ENCODE results near the gene AGR3.
"Not testable (repeated sequence)": the region's sequence is repeated elsewhere in the genome, so short reads cannot be mapped to it uniquely, and the experiment has no call there.

AGR3 gene

DNA sequence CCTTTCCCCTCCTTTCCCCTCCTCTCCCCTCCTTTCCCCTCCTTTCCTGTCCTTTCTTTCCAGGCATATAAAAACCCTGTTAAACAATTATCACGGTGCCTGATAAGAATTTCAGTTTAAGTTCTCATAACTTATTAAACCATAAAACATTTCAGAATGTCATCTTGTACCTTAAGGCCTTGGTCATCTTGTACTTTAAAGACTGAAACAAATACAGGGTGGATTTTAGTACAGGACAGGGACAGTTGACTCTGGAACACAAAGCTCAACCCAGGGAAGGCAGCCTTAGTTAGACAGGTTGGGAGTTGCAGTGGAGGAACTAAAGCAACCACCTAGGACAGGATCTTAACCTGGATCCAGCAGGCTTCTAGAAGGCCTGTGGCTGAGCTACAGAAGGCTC, 1.2 kb downstream of the AGR3 start (continued):
- TF ChIP-seq, protein P1, sequence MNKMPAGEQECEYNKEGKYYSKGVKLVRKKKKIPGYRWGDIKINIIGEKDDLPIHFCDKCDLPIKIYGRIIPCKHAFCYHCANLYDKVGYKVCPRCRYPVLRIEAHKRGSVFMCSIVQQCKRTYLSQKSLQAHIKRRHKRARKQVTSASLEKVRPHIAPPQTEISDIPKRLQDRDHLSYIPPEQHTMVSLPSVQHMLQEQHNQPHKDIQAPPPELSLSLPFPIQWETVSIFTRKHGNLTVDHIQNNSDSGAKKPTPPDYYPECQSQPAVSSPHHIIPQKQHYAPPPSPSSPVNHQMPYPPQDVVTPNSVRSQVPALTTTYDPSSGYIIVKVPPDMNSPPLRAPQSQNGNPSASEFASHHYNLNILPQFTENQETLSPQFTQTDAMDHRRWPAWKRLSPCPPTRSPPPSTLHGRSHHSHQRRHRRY (tag by site-specific recombination; IDR thresholded peaks at IDR 0.05) = no peak

DNA sequence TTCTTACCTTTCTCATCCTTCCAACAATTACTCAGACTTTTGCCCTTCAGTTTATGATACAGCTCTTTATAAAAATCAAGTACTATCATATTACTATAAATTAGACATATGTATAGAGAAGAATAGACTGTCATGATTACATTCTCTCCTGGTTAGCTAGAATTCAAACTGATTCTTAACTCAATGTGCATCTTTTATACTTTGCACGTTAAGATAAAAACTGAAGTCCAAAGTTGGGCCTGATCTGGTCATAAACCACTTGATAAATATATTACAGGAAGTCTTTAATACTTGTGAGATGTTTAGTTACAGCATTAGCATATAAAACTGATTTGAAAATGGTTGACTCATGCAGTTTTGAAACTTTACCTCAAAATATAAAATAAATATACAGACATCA, 2.6 kb downstream of the AGR3 start:
- Histone ChIP-seq H3K27ac (ENCODE audit: extremely low read depth, low read depth, low read length) (no peak overlapping the region), H3K4me1 (ENCODE audit: control insufficient read depth, insufficient read depth, low read length) (no peaks in the 10 kb centered on the region), H3K9me3 (ENCODE audit: control insufficient read depth, insufficient read depth, low read depth, low read length) (no peaks in the 10 kb centered on the region), H3K4me3 (ENCODE audit: low read depth, low read length) (no peak overlapping the region), H3K36me3 (ENCODE audit: control insufficient read depth in 2 of 2, insufficient read depth in 1 of 2, low read length in 2 of 2) (no peaks in the 10 kb centered on the region)
- POLR2A ChIA-PET = no interaction called here
- CTCF ChIA-PET = no interaction called here
- no peak for TF ChIP-seq ZNF350 (tag by site-specific recombination; IDR thresholded peaks at IDR 0.05)

DNA sequence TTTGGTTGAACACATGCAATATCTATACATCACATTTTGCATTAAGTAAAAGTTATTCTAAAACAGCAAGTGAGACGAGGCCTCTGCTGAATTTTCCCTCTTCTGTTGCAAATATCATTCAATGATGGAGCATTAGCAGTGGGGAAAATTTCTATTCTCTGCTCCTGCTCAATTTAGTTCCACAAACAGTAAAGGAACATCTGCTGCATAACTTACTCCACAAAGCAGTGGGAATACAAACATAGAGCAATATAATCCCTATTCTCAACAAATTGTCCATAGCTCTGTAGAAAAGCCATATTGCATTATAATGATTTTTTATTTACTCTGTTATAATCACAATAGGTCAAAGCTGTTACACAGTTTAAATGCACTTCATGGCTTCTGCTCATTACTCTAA, 5.9 kb downstream of the AGR3 start:
- Histone ChIP-seq H3K36me3 (ENCODE audit: control insufficient read depth in 2 of 2, insufficient read depth in 1 of 2, low read length in 2 of 2) (no peaks in the 10 kb centered on the region), H3K4me1 (ENCODE audit: control insufficient read depth, insufficient read depth, low read length) (no peaks in the 10 kb centered on the region), H3K27ac (ENCODE audit: extremely low read depth, low read depth, low read length) (no peak overlapping the region), H3K9me3 (ENCODE audit: control insufficient read depth, insufficient read depth, low read depth, low read length) (no peaks in the 10 kb centered on the region), H3K4me3 (ENCODE audit: low read depth, low read length) (no peak overlapping the region)
- no peak for TF ChIP-seq GFI1B (tag by site-specific recombination; IDR thresholded peaks at IDR 0.05)
- TF ChIP-seq ZNF76 (tag by site-specific recombination; IDR thresholded peaks at IDR 0.05; ENCODE audit: borderline replicate concordance, low read depth) = no peak
- TF ChIP-seq ZNF16 (tag by site-specific recombination; IDR thresholded peaks at IDR 0.05; ENCODE audit: low read depth) = no peak
- no peak for TF ChIP-seq KLF7 (tag by site-specific recombination; IDR thresholded peaks at IDR 0.05; ENCODE audit: borderline replicate concordance)
- TF ChIP-seq MEIS1 (CRISPR knock-in tag; IDR thresholded peaks at IDR 0.05; ENCODE audit: borderline replicate concordance) = no peak
- TF ChIP-seq ZNF501 (tag by site-specific recombination; IDR thresholded peaks at IDR 0.05) = no peak
- TF ChIP-seq, protein P2, sequence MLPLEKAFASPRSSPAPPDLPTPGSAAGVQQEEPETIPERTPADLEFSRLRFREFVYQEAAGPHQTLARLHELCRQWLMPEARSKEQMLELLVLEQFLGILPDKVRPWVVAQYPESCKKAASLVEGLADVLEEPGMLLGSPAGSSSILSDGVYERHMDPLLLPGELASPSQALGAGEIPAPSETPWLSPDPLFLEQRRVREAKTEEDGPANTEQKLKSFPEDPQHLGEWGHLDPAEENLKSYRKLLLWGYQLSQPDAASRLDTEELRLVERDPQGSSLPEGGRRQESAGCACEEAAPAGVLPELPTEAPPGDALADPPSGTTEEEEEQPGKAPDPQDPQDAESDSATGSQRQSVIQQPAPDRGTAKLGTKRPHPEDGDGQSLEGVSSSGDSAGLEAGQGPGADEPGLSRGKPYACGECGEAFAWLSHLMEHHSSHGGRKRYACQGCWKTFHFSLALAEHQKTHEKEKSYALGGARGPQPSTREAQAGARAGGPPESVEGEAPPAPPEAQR (tag by site-specific recombination; IDR thresholded peaks at IDR 0.05) = no peak
- TF ChIP-seq ZNF214 (tag by site-specific recombination; IDR thresholded peaks at IDR 0.05; ENCODE audit: borderline replicate concordance) = no peak
- TF ChIP-seq ZNF560 (tag by site-specific recombination; IDR thresholded peaks at IDR 0.05; ENCODE audit: borderline replicate concordance) = no peak
- TF ChIP-seq ZNF202 (tag by site-specific recombination; IDR thresholded peaks at IDR 0.05; ENCODE audit: borderline replicate concordance) = no peak
- TF ChIP-seq ZNF248 (tag by site-specific recombination; IDR thresholded peaks at IDR 0.05) = no peak
- ChIA-PET POLR2A (no interaction called here), CTCF (no interaction called here)

DNA sequence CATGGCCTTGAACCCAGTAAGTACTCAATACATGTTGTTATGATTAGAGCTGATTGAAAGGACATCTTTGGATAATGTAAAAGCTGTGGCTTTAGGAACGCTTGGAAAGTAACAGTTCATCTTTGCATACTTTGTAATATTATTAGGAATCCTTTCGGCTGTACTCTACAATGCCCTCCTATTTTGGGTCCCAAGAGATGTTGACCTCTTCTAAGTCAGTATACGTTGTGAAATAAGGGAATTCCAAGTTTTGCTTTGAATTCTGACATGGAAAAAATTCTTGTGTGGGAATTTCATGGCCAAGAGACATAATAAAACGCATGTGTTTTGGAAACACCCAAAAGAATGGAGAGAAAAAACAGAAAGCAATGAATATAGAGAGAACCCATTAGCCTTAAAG, 7.7 kb downstream of the AGR3 start:
- H3K27ac ChIP-seq (ENCODE audit: extremely low read depth, low read depth, low read length) = no peak overlapping the region
- TF ChIP-seq ZNF423 (tag by site-specific recombination; IDR thresholded peaks at IDR 0.05) = no peak
- TF ChIP-seq ZFP3 (tag by site-specific recombination; IDR thresholded peaks at IDR 0.05; ENCODE audit: low read depth) = no peak
- ChIA-PET CTCF (interaction anchor here (1.0 kb wide), 1 partner anchor 14 kb away, joined by 4 read pairs; no protein-coding TSS in a partner anchor), POLR2A (no interaction called here)
- no peaks in the 10 kb centered on the region for H3K4me1 ChIP-seq (ENCODE audit: control insufficient read depth, insufficient read depth, low read length)
- no peaks in the 10 kb centered on the region for H3K9me3 ChIP-seq (ENCODE audit: control insufficient read depth, insufficient read depth, low read depth, low read length)
- H3K4me3 ChIP-seq (ENCODE audit: low read depth, low read length) = no peak overlapping the region
- no peaks in the 10 kb centered on the region for H3K36me3 ChIP-seq (ENCODE audit: control insufficient read depth in 2 of 2, insufficient read depth in 1 of 2, low read length in 2 of 2)

DNA sequence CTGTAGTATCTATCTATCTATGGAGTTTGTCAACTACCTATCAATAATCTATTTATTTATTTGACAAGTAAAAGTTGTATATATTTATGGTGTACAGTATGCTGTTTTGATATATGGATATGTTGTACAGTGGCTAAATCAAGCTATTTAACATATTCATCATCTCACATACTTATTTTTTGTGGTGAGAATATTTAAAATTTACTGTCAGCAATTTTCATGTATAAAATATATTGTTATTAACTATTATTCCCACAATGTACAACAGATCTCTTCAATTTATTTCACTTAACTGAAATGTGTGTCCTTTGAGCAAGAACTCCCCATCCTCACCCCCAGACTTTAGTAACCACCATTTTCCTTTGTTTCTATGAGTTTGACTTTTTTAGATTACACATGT, 14.5 kb downstream of the AGR3 start:
- POLR2A ChIA-PET = no interaction called here
- CTCF ChIA-PET = interaction anchor here (0.6 kb wide), 1 partner anchor 118 kb away, joined by 3 read pairs; no protein-coding TSS in a partner anchor
- Histone ChIP-seq H3K27ac (ENCODE audit: extremely low read depth, low read depth, low read length) (no peak overlapping the region), H3K36me3 (ENCODE audit: control insufficient read depth in 2 of 2, insufficient read depth in 1 of 2, low read length in 2 of 2) (no peaks in the 10 kb centered on the region), H3K9me3 (ENCODE audit: control insufficient read depth, insufficient read depth, low read depth, low read length) (no peaks in the 10 kb centered on the region), H3K4me3 (ENCODE audit: low read depth, low read length) (no peak overlapping the region), H3K4me1 (ENCODE audit: control insufficient read depth, insufficient read depth, low read length) (no peaks in the 10 kb centered on the region)
- TF ChIP-seq ZNF274 (IDR thresholded peaks at IDR 0.05; ENCODE audit: low read length) = no peak
- no peak for TF ChIP-seq ZNF274 (tag by site-specific recombination; IDR thresholded peaks at IDR 0.05; ENCODE audit: borderline replicate concordance)
- no peak for TF ChIP-seq ZNF292 (tag by site-specific recombination; IDR thresholded peaks at IDR 0.05; ENCODE audit: borderline replicate concordance, low read depth)
- no peak for TF ChIP-seq KLF1 (tag by site-specific recombination; IDR thresholded peaks at IDR 0.05)
- no peak for TF ChIP-seq ZSCAN30 (tag by site-specific recombination; IDR thresholded peaks at IDR 0.05)
- no peak for TF ChIP-seq ZNF670 (tag by site-specific recombination; IDR thresholded peaks at IDR 0.05; ENCODE audit: low read depth)

DNA sequence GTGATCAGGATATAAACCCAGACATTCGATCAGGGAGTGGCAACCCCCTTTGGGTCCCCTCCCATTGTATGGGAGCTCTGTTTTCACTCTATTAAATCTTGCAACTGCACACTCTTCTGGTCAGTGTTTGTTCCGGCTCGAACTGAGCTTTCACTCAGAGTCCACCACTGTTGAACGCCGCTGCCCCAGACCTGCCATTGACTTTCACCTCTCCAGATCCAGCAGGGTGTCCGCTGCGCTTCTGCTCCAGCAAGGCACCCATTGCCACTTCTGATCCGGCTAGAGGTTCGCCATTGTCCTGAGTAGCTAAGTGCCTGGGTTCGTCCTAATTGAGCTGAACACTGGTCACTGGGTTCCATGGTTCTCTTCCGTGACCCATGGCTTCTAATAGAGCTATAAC, 28.6 kb downstream of the AGR3 start:
- POLR2A ChIA-PET; H3K4me3 ChIP-seq (ENCODE audit: low read depth, low read length); H3K9me3 ChIP-seq (ENCODE audit: control insufficient read depth, insufficient read depth, low read depth, low read length); H3K27ac ChIP-seq (ENCODE audit: extremely low read depth, low read depth, low read length); H3K4me1 ChIP-seq (ENCODE audit: control insufficient read depth, insufficient read depth, low read length); H3K36me3 ChIP-seq (ENCODE audit: control insufficient read depth in 2 of 2, insufficient read depth in 1 of 2, low read length in 2 of 2): not testable (repeated sequence)
- CTCF ChIA-PET = interaction anchor here (0.6 kb wide), 1 partner anchor 1021 kb away, joined by 3 read pairs; no protein-coding TSS in a partner anchor

Data from HEK293 (cell line).